Sciatic nerve (tissue), 2 donors: ENCODE data around the gene PPP3R1. TPM values are rescaled to one million over a fixed set of nuclear protein-coding genes. Genes with fewer than 3 reads are reported as not detected.

ENCODE experiments used
- ATAC-seq: fragments of 200-7000 bp; cut with Tn5 transposase; one replicate; pipeline ENCODE4 v1.9.1; 2020; ENCODE audit warnings: mild to moderate bottlenecking, moderate library complexity
- DNase-seq: peaks from one replicate; pipeline ENCODE4 v3.0.0-alpha.2; 2020; ENCODE audit warnings: low spot score
- intact Hi-C: fragments of 100-400 bp; cut with DNase I; formaldehyde crosslinking; loops from one replicate; pipeline ENCODE4 v1.14.2; 2022
- total RNA-seq: library from RNA; stranded (reverse); fragmentation: NEBNext Ultra II Directional; extraction: Animal tissue kit (Norgen Biotek cat#: 25700); gene quantifications from one replicate; pipeline ENCODE4 v1.2.1, GENCODE V29; 2021
- donor health status: DM: no; HTN: no; CAD: no.
- donor health status: DM: no; HTN: no; CAD: no.

The PPP3R1 gene, protein sequence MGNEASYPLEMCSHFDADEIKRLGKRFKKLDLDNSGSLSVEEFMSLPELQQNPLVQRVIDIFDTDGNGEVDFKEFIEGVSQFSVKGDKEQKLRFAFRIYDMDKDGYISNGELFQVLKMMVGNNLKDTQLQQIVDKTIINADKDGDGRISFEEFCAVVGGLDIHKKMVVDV
- 64.0 TPM for total RNA-seq

DNA sequence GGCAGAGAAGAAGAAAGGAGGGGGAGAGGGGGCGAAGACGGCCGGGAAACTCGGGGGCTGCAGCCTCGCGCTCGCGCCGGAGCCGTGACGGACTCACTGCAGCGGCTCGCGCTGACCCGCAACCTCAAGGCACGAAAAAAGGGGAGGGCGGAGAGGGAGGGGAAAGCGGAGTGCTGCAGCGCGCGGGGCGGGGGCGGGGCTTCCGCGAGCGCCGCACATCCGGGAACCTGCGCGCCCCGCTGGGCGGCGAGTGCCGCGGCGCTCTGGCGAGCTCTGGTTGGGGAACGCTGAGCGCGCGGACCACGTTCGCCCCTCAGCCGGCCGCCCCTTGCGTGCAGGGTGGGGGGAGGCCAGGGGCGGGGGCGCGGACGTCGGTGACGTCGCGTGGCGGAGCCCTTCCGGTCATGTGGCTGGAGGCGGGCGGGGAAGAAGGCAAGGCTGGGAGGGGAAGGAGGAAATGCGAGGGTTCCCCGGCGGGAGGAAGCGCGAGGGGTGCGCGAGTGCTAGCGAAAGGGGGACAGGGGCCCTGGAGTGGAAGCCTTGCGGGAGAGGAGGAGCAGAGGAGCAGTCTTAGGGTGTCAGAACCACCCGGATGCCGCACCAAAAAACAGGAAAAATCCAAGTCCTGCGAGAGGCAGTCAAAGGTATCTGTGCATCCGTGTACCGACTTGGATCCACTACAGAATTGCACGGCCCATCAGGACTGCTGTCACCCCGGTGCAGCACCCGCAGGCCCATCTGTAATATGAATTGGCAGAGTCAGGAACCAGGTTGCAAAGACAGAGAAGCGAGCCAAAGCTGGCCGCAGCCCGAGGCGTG, at the start of gene PPP3R1:
Gene PPP3R1, minus strand, starts transcription at position 133 of the 819 bp plus-strand sequence. CDS start 405 bp downstream, outside the sequence.
- intact Hi-C loops, result no loop called here
- peak; percentile 98 for DNase-seq
- peak; percentile 98 for ATAC-seq

DNA sequence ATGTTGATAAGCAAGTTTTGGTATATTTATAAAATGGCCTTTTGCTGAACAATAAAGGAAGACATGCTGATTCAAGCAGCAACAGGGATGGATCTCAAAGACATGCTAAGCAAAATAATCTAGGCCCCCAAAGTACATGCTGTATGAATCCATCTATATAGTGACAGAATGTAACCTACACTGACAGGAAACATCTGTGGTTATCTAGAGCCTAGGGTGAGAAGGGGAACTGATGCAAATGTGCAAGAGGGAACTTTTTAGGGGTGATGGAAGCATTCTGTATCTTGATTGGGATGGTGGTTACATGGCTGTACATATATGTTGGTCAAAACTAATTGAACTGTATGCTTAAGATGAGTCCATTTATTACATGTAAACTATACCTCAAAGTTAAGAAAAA, 43.2 kb upstream of the PPP3R1 start:
- ATAC-seq (no peak), DNase-seq (no peak)
- intact Hi-C loops, result no loop called here

DNA sequence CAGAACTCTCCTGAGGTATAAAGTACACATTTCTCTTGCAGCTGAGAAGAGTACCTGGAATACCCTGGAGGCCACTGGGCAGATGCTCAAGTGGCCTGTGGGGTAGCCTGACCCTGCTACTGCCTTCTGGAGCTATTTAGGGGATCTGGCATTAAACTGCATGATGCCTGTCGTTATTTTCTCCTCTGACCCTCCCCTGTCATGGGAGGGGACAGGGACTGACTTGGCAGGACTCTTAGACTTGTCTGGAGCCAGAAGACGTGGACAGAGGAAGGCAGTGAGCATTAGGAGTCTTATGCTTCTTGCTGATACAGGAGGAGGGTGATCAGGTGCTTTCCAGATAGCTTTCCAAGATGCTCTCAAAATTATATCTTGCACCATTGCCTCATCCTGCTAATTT, 42.6 kb upstream of the PPP3R1 start:
- DNase-seq (no peak), ATAC-seq (no peak)
- intact Hi-C loops, result no loop called here

DNA sequence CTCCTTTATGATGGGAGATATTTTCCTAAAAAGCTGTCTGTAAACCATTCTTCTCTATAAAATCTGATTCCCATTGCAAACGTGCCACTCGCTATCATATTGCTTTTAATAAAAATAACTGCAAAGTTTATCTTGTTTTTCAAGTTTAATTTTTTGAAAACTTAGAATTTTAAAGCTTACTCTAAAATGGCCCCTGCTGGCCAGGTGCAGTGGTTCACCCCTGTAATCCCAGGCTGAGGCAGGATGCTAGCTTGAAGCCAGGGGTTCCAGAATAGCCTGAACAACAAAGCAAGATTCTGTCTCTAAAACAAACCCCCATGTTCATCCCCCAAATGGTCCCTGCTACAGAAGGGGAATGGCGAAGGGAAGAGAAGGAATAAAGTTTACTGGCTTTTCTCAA, 41.9 kb upstream of the PPP3R1 start:
- DNase-seq (no peak), ATAC-seq (no peak)
- intact Hi-C loops, result no loop called here

DNA sequence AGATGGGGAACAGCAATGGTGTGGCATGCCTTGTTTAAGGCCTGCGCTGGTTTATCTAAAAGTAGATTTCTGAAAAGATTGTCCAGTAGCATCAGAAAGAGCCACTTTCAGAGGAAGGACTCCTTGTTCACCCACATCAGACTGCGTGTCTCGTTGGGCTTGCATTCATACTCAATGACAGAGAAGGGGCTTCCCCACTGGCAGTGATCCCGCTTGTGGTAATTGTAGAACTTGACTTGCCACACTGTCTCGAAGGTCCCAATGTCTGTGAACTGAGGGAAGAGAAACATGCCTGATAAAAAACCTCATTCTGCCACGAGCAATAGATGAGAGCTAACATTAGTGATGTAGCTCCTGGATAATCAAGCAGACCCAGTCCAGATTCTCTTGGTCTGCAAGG, 41.4 kb upstream of the PPP3R1 start:
- no peak for ATAC-seq
- intact Hi-C loops, result no loop called here
- no peak for DNase-seq

DNA sequence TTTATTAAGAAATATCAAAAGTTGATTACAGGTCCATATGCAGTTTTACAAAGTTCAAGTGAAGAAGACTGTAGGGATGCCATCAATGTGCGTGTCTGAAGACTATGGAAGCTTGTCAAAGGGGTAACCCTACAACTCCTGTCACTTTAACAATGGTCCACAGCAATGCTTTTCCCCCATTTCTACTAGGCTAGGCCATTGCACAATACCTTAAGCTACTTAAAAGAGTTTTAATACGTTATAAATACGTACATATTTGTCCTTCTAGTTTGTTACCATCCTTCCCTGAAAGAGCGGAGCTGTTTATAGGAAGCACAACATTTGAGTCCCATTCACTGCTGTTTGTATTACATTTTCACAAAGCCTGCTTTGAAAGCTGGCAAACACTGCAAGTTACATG, 40.7 kb upstream of the PPP3R1 start:
- ATAC-seq (no peak), DNase-seq (no peak)
- intact Hi-C loops, result no loop called here

DNA sequence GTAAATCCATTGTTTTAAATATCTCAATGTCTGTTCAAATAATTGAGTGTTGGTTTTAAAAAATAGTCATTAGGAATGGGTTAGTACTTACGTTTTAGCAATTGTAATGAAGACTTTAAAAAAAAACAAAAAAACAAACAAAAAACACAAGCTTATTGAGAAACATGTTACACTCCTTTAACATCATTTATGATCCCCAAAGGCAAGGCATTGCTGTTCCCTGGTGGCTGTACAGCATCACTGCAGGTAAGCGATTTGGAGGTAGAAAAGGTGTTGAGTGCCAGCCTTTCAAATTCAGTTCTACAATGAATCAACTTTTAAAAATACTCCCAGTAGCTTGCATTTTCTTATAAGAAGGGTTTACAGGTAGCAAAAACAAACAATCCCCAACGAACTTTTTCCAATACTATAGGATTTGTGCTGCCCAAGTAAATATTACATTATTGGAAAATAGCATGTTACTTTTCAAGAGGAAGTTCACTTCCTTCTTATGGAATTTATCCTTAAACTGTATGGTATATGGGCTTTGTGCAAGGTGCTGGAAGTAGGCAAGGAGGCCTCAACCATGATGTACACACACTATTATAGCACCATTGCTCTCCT, 39.9 kb upstream of the PPP3R1 start:
- ATAC-seq (no peak), DNase-seq (no peak)
- intact Hi-C loops, result no loop called here

DNA sequence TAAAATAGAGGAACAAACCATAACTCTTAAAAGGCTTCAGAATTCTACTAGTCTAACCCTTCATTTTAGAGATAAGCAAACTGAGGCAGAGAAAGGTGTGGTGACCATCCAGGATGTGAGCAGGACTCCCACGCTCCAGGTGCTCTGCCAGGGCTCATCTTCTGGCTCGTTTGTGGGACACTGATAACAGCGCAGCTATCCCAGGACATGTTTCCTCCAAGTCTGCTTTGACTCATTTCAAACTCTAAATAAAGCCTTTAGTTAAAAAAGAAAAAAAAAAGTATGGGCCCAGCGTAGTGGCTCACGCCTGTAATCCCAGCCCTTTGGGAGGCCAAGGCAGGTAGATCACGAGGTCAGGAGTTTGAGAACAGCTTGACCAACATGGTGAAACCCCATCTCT, 39.0 kb upstream of the PPP3R1 start:
- intact Hi-C loops, result no loop called here
- ATAC-seq (no peak), DNase-seq (no peak)

DNA sequence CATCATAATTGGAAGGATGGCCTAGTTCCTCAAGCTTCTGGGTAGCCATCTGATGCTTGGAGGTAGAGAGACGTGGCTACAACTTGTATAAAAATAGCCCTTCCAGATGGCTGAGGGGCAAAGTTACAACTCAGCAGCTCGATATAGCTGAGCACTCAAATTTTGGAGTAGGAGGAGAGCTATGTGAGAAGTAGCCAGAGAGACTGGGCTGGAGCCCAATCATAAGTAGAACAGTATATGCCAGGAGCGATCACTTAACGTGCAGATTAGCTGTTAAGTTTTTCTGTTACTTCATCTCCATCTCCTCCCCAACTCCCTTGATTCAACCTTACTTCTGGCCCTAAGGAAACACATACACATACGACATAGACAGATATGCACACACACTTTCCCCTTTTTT, 38.6 kb upstream of the PPP3R1 start:
- intact Hi-C loops, result no loop called here
- ATAC-seq (peak; percentile 42), DNase-seq (no peak)

DNA sequence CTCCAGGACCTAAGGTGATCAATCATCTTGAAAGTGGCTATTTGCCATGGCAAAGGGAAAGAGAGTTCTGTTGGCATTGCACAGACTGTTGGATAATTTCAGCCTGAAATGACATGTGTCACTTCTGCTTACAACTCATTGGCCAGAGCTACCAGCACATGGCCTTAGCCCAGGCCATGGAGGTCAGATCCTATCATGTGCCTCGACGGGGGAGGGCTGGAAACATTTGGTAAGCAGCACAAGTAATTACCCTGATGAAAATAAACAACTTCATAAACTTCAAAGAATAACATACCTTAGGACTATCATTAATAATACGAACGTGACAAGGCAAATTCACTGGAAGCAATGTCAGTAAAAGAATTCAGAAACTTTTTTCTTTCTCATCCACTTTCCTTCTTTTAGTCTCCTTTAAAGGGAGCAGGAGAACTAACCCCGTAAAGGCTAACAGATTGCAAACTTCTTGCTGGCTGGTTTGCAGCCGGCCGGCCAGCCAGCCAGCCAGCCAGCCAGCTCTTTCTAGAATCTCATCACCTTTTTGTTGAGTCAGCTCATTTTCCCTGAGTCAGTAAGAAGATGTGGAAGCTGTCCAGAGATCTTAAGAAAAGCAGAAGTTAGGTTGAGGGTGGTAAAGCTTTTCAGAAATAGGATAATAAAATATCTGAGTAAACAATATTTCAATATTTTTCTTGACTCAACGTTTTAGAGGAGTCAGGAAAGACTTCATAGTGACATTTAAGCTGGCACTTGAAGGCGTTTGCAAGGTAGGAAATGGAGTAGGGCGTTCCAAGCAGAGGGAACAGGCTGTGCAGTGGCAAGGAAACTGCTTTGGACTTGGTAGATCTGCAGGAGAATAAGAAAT, 35.5 kb upstream of the PPP3R1 start:
- intact Hi-C loops, result no loop called here
- ATAC-seq (peak; percentile 77), DNase-seq (no peak)

DNA sequence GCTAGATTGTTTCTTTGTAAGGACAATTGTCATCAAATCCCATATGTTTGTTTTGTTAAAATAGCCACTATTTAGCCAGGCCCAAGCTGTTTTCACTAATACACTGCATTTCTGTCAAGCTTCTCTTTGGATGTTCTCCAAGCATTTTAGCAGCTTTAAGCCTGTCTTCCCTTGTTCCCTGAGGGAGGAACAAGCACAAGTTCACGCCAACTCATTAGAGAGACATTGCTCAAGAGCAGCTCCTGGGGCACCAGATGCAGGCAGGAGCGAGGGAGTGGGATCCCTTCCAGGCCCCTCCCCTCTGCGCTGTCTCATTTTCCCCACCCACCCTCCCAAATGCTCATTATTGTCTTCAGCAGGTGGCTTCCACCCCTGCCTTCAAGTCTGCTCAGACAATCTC, 32.6 kb upstream of the PPP3R1 start:
- no peak for DNase-seq
- peak; percentile 90 for ATAC-seq
- intact Hi-C loops, result no loop called here

DNA sequence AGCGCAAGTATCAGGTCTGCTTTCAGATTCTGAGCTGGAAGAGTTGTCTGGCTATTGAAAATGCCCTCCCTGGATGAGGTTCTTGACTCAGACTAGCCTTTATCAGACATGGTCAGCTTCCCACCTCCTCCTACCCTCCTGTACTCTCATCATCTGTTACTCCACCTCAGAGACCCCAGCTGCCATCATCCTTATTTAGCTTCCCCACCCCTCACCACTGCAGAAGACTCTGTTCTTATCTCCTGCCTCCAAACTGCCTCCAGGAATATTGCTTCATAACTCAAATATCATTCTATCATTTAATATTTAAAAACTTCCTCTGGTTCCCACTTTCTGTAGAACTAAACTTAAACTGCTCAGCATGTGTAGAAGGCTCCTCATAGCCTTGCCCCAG, 31.1 kb upstream of the PPP3R1 start:
- no peak for DNase-seq
- intact Hi-C loops, result no loop called here
- no peak for ATAC-seq

DNA sequence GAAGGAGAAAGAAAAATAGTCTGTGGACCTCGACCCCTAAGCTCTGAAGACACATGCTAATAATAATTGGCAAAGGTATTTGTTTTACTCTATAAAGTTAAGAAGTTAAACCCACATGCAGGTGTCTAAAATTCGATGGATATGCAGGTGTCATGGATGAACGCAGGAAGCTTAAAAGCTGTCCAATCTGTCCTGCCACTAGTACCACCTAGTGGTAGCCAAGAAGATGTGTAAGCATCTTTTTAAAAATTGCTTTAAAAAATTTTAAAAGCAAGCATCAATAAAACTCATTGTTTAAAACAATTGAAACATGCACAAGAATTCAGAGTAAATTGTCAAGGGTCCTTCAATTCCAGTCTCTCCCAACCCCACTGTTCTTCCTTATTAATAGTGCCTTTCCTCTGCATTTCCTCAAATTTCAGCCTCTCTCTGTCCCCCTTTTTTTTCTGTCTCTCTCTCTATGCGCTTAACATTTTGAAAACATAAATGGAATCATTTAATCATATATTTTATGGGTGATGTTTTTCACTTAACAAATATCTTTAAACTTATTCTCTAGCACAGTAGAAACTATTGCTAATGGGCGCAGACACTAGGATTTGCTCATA, 30.6 kb upstream of the PPP3R1 start:
- intact Hi-C loops, result no loop called here

DNA sequence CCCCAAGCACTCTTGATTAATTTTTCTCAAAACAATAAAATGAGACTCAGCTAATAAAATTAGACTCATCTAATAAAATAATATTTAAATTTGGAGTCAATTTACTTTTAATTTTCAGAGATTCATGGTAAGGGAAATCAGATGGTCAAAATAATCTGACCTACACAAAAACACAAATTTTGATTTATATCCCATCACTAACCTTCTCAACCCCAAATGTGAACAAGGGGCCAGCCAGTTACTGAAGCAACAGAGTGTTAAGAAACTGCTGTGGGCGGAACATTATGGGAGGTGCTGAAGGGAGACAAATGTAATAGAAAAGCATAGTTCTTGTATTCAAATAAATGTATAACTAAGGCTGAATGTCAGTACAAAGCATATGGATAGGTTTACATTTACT, 28.5 kb upstream of the PPP3R1 start:
- ATAC-seq (no peak), DNase-seq (no peak)
- intact Hi-C loops, result no loop called here

More for the DNA sequence above, 30.6 kb upstream of the PPP3R1 start:
- DNase-seq (no peak), ATAC-seq (no peak)

DNA sequence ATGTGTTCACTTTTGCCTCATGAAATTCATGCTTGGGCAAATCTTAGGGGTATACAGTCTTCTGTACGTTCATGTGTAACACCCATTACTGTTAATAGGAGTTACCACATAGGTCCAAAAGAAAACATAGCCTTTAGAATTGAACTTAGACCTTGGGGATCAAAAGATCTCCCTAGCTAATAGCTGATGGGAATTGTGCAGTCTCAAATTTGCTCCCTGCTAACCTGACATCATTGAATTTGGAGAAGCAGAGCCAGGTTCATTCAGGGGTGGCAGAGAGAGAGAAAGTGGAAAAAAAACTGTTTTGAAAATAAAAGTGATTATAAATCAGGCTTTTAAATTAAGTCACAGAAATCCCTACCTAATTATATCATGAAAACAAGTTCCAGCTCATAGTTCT, 28.0 kb upstream of the PPP3R1 start:
- no peak for ATAC-seq
- intact Hi-C loops, result no loop called here

DNA sequence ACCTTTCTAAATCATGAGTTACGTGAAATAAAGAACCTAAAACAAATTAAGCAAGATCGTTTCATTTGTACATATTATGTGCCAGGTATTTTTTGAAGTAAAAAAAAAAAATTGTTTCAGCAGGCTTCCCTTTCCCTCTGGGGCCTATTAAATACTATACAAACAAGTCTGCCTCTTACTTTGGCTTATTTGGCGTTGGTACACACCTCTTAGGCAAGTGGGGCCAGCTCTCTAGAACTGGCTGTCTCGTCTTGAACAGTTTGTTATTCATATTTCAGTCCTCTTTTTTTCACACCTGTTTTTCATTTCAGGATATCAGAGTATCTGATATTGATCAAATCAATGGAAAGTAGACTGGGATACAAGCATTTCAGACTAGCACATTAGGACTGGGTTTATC, 27.4 kb upstream of the PPP3R1 start:
- intact Hi-C loops, result no loop called here
- DNase-seq (no peak), ATAC-seq (peak; percentile 45)

More for the DNA sequence above, 28.0 kb upstream of the PPP3R1 start:
- no peak for DNase-seq

DNA sequence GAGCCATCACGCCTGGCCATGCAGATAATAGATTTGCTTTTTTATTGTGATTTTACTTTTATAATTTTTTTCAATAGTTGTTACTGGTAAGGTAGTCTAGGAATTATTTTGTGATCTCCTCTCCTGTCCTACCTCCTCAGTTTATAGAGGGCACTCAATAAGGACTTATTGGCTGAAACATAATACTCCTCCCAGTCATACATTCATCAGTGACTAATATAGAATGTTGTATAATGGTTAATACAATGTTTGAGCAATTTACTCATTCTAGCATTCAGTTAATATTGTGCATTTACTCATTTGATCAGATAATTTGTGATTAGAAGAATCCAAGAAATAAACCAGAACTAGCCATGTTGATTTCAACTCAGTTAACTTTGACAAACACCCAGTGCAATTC, 25.8 kb upstream of the PPP3R1 start:
- ATAC-seq, result no peak
- DNase-seq, result no peak
- intact Hi-C loops, result no loop called here

DNA sequence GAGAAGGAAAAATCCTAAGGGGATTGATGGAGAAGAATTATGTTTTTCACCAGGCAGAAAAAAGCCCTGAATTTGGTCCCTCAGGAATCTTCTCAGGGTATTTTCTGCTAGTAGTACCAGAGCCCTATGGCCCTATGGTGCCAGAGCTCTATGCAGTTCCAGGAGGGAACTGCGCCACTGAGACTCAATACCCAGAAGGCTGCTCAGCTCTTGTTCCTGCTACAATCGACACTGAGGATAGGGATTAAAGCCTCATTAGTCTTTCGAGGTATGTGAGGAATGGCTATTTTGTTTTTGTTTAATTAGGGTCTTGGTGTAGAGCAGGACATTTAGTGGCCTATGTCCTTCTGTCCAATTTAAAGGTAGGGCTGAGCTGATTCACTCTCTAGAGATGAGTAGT, 21.7 kb upstream of the PPP3R1 start:
- DNase-seq (no peak), ATAC-seq (no peak)
- intact Hi-C loops, result no loop called here
